ENCODE results near the gene B4GALT2.

Gene B4GALT2

GRCh38 chr1:43978551-43979260 lies at the start of gene B4GALT2:
B4GALT2 (plus strand) TSS chr1:43979210; CDS start chr1:43981161, 1,951 bp downstream.
- DNase-seq = peak; percentile 43

GRCh38 chr1:43930168-43930948 lies 48.7 kb upstream of the B4GALT2 start:
- DNase-seq = no peak

- DNase-seq = no peak
These were observed 48.1 kb upstream of the B4GALT2 start for GRCh38 chr1:43930949-43931275.

- no peak for DNase-seq
These were observed 47.0 kb upstream of the B4GALT2 start for GRCh38 chr1:43931711-43932660.

GRCh38 chr1:43932786-43933385 lies 46.1 kb upstream of the B4GALT2 start:
- DNase-seq = no peak

GRCh38 chr1:43933386-43934100 lies 45.5 kb upstream of the B4GALT2 start, which contains the start of gene ARTN:
ARTN (plus strand) TSS chr1:43933801; CDS start chr1:43935657, 1,856 bp downstream.
- DNase-seq = no peak

- peak; percentile 55 for DNase-seq
These were observed 44.7 kb upstream of the B4GALT2 start for GRCh38 chr1:43934101-43934985.

- no peak for DNase-seq
These were observed 44.1 kb upstream of the B4GALT2 start for GRCh38 chr1:43934986-43935324.

GRCh38 chr1:43935711-43936427 lies 43.1 kb upstream of the B4GALT2 start:
- no peak for DNase-seq

GRCh38 chr1:43936431-43937151 lies 42.4 kb upstream of the B4GALT2 start:
- no peak for DNase-seq

- DNase-seq = no peak
These were observed 41.7 kb upstream of the B4GALT2 start for GRCh38 chr1:43937179-43937865.

GRCh38 chr1:43938383-43938782 lies 40.6 kb upstream of the B4GALT2 start:
- no peak for DNase-seq

- DNase-seq = no peak
These were observed 40.0 kb upstream of the B4GALT2 start for GRCh38 chr1:43938892-43939587.

- DNase-seq = no peak
These were observed 36.6 kb upstream of the B4GALT2 start for GRCh38 chr1:43942411-43942810.

GRCh38 chr1:43944860-43945259 lies 34.1 kb upstream of the B4GALT2 start:
- no peak for DNase-seq

- DNase-seq = no peak
These were observed 33.3 kb upstream of the B4GALT2 start for GRCh38 chr1:43945674-43946235.

GRCh38 chr1:43946236-43947060 lies 32.6 kb upstream of the B4GALT2 start, which contains the start of gene IPO13:
IPO13 (plus strand) TSS chr1:43946950; CDS start chr1:43947601, 651 bp downstream.
- peak; percentile 97 for DNase-seq
